GM12878 (cell line): Measurements from ENCODE around the gene RND1. TPM values are rescaled to one million over a fixed set of nuclear protein-coding genes. Genes with fewer than 3 reads are reported as not detected.

Experiments used
- ATAC-seq: fragments of 200-7000 bp; cut with Tn5 transposase; 3 replicates; pipeline ENCODE4 v1.9.1; 2020; ENCODE audit warnings: mild to moderate bottlenecking, moderate library complexity
- BruUV-seq: library from RNA; stranded (reverse); fragments of 400-500 nt; replicated peaks from 2 replicates; lab custom pipeline; 2021; lab: Mats Ljungman, UMichigan
- CTCF ChIA-PET: fragments of 300-600 bp; sonication (Branson Sonifier 250); formaldehyde crosslinking; extraction: SDS; loops from one replicate; lab custom pipeline; 2021; ENCODE audit warnings: inconsistent platforms; lab: Yijun Ruan, JAX
- POLR2A ChIA-PET: fragments of 350-600 bp; formaldehyde crosslinking; extraction: SDS; loops from one replicate; lab custom pipeline; 2021; ENCODE audit warnings: inconsistent platforms; lab: Charles Lee
- RAD21 ChIA-PET: fragments of 300-600 bp; sonication (Branson Sonifier 250); formaldehyde crosslinking; loops from one replicate; lab custom pipeline; 2023; ENCODE audit warnings: antibody characterized with exemption; ENCODE audit not compliant: unreplicated experiment; lab: Charles Lee
- SMC1A ChIA-PET: fragments of 300-600 bp; sonication (Branson Sonifier 250); formaldehyde crosslinking; loops from one replicate; lab custom pipeline; 2023; ENCODE audit not compliant: unreplicated experiment, uncharacterized antibody; lab: Charles Lee
- DNase-seq: peaks from one replicate; pipeline ENCODE4 v3.0.0-alpha.2; 2011; ENCODE audit warnings: low read depth, low spot score
- FAIRE-seq: peaks from 3 replicates; lab custom pipeline; 2011; peaks lifted over from hg19 to GRCh38; lab: Jason Lieb, UNC
- H2AFZ ChIP-seq: 2 replicates; pipeline ENCODE4 v1.6.0; 2011; ENCODE audit warnings: low read depth, low read length, control low read depth; ENCODE audit not compliant: control insufficient read depth
- H3K27ac ChIP-seq: 2 replicates; pipeline ENCODE4 v1.5.1; 2011; ENCODE audit warnings: control low read depth; ENCODE audit not compliant: control insufficient read depth, insufficient read depth
- H3K27me3 ChIP-seq, 2 experiments: replicated peaks in 1 of 2; 2 replicates each; pipeline versions ENCODE4 v1.6.0 to v1.6.1; 2011; ENCODE audit warnings: low read length in 1 of 2; ENCODE audit not compliant: control insufficient read depth in 2 of 2, insufficient read depth in 2 of 2
- H3K36me3 ChIP-seq, 2 experiments: 2 replicates each; pipeline ENCODE4 v1.5.1; 2011; ENCODE audit warnings: low read length in 1 of 2; ENCODE audit not compliant: control insufficient read depth in 2 of 2, insufficient read depth in 2 of 2
- H3K4me1 ChIP-seq: 2 replicates; pipeline ENCODE4 v1.6.1; 2011; ENCODE audit warnings: mild to moderate bottlenecking, low read length, moderate library complexity, mixed read lengths; ENCODE audit not compliant: control insufficient read depth, insufficient read depth
- H3K4me2 ChIP-seq: 2 replicates; pipeline ENCODE4 v1.6.0; 2011; ENCODE audit warnings: control low read depth; ENCODE audit not compliant: control insufficient read depth, insufficient read depth
- H3K4me3 ChIP-seq: fragments of 200-600 bp; sonication (generic); 2 replicates; pipeline ENCODE4 v1.5.1; 2016
- H3K79me2 ChIP-seq: 2 replicates; pipeline ENCODE4 v1.6.0; 2011; ENCODE audit warnings: low read length; ENCODE audit not compliant: control insufficient read depth, insufficient read depth
- H3K9ac ChIP-seq: 2 replicates; pipeline ENCODE4 v1.8.0; 2011; ENCODE audit warnings: low read length, control low read depth, mixed read lengths; ENCODE audit not compliant: control insufficient read depth, insufficient read depth
- H3K9me3 ChIP-seq: replicated peaks from 3 replicates; pipeline ENCODE4 v1.5.1; 2011; ENCODE audit warnings: mild to moderate bottlenecking, low read length; ENCODE audit not compliant: control insufficient read depth, insufficient read depth
- H4K20me1 ChIP-seq: 2 replicates; pipeline ENCODE4 v1.6.0; 2011; ENCODE audit not compliant: control insufficient read depth, insufficient read depth
- GATAD2B ChIP-seq: fragments of 450-650 bp; conservative IDR thresholded peaks from 2 replicates; pipeline ENCODE4 v1.6.1; 2017; ENCODE audit warnings: low read depth, mild to moderate bottlenecking, moderate library complexity
- SUPT20H ChIP-seq: IDR thresholded peaks from 2 replicates; pipeline ENCODE4 v1.6.1; 2011; ENCODE audit warnings: low read depth, mild to moderate bottlenecking, low read length, moderate library complexity, borderline replicate concordance; ENCODE audit not compliant: control insufficient read depth
- ZSCAN29 ChIP-seq: fragments of 450-650 bp; IDR thresholded peaks from 2 replicates; pipeline ENCODE4 v1.6.1; 2017; ENCODE audit warnings: mild to moderate bottlenecking, moderate library complexity
- WGBS: methylation state at CpG from one replicate; pipeline ENCODE4 v1.1.6; 2016; ENCODE audit warnings: low lambda C conversion rate; ENCODE audit not compliant: insufficient replicate concordance, insufficient coverage; ENCODE audit errors: missing lambda C conversion rate; 5-methylcytosine and 5-hydroxymethylcytosine counted together
- in situ Hi-C: fragments of 300-500 bp; cut with MboI; formaldehyde crosslinking; loops from 9 replicates; pipeline ENCODE4 v1.14.3; 2018; ENCODE audit warnings: mixed read lengths
- intact Hi-C: fragments of 100-400 bp; cut with micrococcal nuclease; formaldehyde crosslinking; loops from one replicate; pipeline ENCODE4 v1.14.2; 2022; ENCODE audit not compliant: unreplicated experiment
- polyA plus RNA-seq, 11 experiments: library from polyadenylated mRNA; depleted of rRNA in 4 of 11; unstranded in 6 of 11; stranded (reverse) in 5 of 11; fragments of >200 nt; fragmentation: Nextera tagmentation in 4 of 11; fragmentation: Illumina TruSeq in 1 of 11; extraction: Ambion mirVana in 4 of 11; extraction: Trizol in 1 of 11; gene quantifications; 1 replicate in 1 of 11; 2 replicates in 10 of 11; pipeline versions ENCODE4 v1.2.1 to v1.2.3, GENCODE V29; 2011 to 2016; ENCODE audit warnings: inconsistent platforms in 2 of 11, missing spikeins in 2 of 11, low read depth in 1 of 11
- total RNA-seq, 4 experiments: library from RNA; depleted of rRNA in 3 of 4; stranded (reverse); fragments of >200 nt in 3 of 4; fragmentation: Illumina TruSeq in 1 of 4; extraction: Trizol in 1 of 4; gene quantifications; 2 replicates each; pipeline versions ENCODE4 v1.2.1 to v1.2.3, GENCODE V29; 2013 to 2021
- TF ChIP-seq, protein P1 (sequence below): fragments of 450-650 bp; conservative IDR thresholded peaks from 2 replicates; pipeline ENCODE4 v1.6.1; 2017; ENCODE audit warnings: mild to moderate bottlenecking, moderate library complexity

RND1 gene
- total and polyA plus RNA-seq, 10 of the 15 experiments (the other 5 are each of a cell fraction or from before 2014, with no cell fraction given): 0.24 to 5.1 (median 1.5) TPM

- no peaks in the 10 kb centered on the region for H3K9me3 ChIP-seq
- no peaks in the 10 kb centered on the region for H3K4me1 ChIP-seq
- H3K4me3 ChIP-seq: no peak overlapping the region
- ChIA-PET CTCF (no interaction called here), SMC1A (no interaction called here), POLR2A (interaction anchor here (1.2 kb wide), 1 partner anchor 35 kb away, joined by 3 read pairs; the partner anchor contains the start of gene RND1), RAD21 (no interaction called here)
- H3K27ac ChIP-seq: no peak overlapping the region
- intact Hi-C loops (no loop called here), in situ Hi-C loops (no loop called here)
- TF ChIP-seq GATAD2B (no peak), SUPT20H (no peak), ZSCAN29 (no peak)
- TF ChIP-seq, protein P1, sequence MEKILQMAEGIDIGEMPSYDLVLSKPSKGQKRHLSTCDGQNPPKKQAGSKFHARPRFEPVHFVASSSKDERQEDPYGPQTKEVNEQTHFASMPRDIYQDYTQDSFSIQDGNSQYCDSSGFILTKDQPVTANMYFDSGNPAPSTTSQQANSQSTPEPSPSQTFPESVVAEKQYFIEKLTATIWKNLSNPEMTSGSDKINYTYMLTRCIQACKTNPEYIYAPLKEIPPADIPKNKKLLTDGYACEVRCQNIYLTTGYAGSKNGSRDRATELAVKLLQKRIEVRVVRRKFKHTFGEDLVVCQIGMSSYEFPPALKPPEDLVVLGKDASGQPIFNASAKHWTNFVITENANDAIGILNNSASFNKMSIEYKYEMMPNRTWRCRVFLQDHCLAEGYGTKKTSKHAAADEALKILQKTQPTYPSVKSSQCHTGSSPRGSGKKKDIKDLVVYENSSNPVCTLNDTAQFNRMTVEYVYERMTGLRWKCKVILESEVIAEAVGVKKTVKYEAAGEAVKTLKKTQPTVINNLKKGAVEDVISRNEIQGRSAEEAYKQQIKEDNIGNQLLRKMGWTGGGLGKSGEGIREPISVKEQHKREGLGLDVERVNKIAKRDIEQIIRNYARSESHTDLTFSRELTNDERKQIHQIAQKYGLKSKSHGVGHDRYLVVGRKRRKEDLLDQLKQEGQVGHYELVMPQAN: no peak
- no peak overlapping the region for H3K4me2 ChIP-seq
- H3K9ac ChIP-seq: no peak overlapping the region
- no peaks in the 10 kb centered on the region for H4K20me1 ChIP-seq
- DNase-seq: no peak
- WGBS: 90% methylated on average over 6 of the region's 6 CpGs
- peaks cover 41 to 49% of the 10 kb centered on the region in 2 experiments for H3K36me3 ChIP-seq
- no TSS peak for BruUV-seq
- no peaks in the 10 kb centered on the region for H3K79me2 ChIP-seq
- H3K27me3 ChIP-seq: no peaks in the 10 kb centered on the region
- no peak for FAIRE-seq
- no peak overlapping the region for H2AFZ ChIP-seq
- no peak for ATAC-seq
Measured at GRCh38 chr12:48831257-48831656, 34.4 kb downstream of the RND1 start.
